ENCODE results near the gene AKIP1.
"Not testable (repeated sequence)": the region's sequence is repeated elsewhere in the genome, so short reads cannot be mapped to it uniquely, and the experiment has no call there.

Gene AKIP1

DNA sequence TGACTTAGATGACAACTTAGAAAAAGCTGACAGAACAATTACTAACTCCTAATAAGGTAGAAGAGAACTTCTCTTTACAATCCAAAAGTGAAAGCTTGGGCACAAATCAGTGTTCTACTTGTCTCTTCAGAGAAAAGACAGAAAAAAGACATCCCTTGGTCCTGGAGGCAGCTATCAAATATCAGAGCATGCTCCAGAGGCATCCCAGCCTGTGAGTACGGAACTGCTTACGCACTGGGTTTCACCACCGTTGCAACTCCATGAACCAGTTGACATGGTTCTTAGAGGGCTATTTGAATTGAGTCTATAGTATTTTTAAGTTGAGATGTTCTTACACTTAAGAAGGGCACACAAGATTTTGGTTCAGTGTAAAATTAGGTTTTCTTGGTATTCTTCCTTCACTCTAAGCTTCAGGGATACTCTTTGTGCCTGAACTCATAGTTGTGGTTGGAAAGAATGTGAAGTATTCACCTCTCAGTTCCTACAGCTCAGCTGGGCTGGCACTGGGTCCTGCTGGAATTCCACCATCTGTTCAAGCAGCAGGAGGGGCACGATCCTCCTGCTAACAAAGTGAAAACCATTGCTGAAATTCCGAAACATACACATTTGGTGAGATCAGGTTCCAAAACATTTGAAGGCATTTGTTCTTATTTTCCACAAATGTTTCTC lies 6.3 kb downstream of the AKIP1 start:
- DNase-seq: peak; percentile 97

DNA sequence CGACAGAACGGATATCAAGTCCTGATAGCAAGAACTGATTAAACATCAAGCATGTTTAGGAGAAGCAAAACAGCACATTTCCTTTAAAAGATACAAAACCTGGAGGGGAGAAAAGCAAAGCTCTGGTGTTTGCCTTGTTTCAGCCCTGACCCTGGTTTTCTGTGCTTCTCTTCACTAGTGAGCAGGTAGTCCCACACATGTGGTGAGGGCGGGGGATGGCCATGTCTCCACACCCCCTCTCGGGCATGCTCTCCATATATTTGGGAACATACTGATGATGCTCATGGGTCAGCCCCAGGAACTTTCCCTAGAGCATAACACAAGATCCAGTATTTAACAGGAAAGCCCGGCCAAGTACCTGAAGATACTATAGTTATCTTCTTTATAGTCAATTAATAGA lies 11.7 kb downstream of the AKIP1 start:
- no peak for DNase-seq

DNA sequence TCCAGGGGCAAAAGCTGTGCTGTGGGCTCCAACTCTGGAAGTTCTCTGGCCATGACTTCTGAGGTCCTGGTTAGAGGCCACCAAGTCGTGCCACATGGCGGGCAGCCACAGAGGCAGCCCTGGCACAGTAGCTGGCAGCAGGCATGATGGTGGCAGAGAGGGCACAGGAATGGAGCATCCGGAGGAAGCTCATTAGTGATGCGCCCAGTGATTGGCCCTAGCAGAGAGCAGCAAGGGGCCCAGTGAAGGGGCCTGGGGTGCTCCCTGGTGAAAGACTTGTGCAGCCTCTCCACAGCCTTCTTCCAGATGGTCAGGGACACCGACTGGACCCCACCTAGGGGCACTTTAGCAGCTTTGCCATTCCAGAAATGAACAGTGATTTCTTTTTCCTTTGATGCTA lies 14.7 kb downstream of the AKIP1 start:
- DNase-seq: no peak

DNA sequence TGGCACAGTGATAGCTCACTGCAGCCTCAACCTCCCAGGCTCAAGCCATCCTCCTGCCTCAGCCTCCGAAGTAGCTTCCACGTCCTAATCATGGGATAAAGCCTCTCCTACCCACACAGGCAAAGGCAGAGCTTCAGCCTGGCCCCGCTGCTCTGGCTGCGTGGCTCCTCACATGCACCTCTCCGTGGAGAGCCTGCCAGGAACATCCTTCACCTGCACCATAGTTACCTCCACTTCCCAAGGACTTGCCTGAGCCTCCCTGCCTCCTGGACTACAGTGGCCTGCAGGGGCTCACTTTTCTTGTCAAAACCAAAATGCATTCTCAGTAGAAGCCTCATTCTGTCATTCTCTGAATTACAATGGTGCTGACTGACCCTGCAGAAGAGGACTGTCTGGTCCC lies 15.2 kb downstream of the AKIP1 start:
- DNase-seq: no peak

DNA sequence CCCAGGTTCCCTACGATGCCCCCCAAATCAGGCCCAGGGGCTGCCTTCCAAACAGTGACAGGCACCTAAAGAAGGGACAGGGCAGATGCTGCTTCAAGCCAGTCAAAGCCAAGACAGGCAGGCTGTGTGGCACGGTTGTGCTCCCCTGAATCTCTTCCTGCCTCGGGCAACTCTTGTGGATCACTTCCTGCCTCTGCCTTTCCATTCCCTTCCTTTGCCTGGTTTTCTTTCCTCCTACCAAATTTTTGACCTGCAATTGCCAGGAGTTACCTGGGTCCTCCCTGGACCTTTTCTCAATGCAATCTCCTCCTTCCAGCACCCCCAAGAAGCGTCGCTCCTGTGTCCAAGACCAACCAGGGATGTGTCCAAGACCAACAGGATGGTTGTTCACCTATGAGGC lies 16.2 kb downstream of the AKIP1 start:
- DNase-seq: no peak

DNA sequence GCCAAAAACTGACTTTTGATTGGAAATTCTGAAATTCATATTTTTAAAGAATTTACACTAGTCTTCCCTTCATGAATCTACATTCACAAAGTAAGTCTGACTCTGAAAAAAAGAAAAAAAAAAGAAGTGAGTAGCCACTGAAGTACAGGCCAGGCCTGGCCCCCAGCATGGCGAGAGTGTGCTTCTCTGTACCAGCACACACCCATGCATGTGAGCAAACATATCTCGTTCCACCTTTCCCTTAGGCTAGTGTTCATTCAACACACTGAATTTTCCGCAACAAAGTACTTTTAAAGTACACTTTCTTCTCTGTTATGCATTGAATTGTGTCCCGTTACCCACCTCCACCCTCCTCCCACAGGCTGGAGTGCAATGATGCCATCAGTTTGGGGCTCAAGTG lies 17.2 kb downstream of the AKIP1 start:
- DNase-seq: no peak

DNA sequence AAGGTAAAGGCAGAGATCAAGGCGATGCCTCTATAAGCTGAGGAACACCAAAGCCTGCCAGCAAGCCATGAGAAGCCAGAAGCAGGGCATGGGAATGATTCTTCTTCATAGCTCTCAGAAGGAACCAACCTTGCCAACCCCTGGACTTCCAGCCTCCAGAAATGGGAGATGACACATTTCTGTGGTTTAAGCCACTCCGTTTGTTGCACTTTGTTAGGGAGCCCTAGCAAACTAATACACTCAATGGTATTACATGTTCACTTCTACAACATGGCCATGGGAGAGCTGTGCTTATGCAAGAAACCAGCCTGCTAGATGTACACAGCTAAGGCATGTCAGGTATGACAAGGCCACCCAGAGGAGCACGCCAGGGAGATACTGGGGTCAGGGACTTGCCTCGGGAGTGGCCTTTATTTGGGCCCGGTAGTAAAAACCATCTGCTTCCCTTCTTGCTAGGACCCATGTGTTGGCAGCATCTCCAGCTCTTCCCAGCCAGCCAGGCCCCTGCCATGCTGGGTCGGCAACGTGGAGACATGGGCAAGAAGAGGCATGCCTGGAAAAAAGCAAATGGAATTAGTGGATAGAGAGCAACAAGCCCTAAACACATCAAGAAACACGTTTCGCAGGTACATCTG lies 18.1 kb downstream of the AKIP1 start:
- DNase-seq: peak; percentile 28

DNA sequence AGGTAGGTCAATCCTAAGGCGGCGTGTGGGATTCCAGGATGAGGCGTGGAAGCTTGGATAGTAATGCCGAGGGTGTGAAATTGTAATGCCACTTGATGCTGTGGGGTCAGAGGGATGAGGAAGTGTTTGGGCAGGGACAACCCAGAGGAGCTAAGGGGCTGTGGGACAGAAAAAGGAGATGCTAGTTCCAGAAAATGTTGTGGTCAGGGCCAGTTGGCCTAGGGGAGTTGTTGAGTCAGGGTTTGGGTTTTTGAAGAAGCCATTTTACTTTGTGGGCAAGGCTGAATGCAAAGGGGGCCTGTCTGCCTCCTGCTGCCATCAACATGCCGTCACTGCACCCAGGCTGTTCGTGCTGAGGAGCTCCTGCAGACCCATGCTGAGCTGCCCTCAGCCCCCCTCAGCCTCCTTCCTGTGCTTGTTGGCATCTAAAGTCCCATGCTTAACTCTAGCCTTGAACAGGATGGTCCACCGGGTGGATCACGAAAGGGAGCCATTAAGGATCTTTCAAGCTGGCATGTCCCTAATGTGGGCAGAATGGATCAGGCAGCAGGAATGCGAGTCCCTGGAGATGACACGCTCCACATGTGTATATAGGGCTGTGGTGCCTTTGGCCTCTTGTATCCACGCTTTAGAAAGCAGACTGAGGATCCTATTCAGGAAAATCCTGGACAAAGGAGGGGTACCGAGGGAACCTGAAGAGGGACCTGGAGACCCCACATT lies 19.6 kb downstream of the AKIP1 start:
- peak; percentile 57 for DNase-seq

DNA sequence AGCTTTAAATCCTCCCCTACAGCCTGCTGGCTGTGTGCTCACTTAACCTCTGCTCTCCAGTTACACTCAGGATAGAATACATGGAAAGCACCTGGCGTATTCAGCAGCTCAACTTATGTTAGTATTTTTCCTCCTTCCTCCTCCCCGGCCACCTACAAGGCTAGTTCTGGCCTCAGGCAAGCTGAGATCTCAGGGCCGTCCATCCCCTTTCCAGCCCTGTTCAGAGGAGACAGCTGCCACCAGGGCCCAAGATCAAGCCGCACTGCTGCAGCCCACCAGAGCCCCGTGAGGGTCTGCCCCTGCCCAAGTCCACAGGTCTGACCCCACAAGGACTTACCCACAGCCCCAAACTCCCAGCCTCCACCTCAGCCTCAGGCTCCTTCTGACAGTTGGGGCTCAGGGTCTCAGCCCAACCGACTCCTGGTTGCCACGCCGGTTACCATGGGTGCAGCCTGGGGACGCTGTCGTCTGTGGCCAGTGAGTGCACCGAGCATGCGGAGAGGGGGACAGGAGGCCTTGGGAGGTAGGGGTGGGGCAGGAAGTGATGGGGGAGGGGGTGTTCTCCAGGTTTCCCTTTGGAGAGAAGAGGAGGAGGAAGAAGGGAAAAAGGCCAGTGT lies 21.7 kb downstream of the AKIP1 start, which contains the start of gene C11orf16:
Gene C11orf16 (minus strand): TSS at position 384 of the 617 bp plus-strand sequence. CDS start 639 bp downstream, outside the sequence.
- DNase-seq: no peak

DNA sequence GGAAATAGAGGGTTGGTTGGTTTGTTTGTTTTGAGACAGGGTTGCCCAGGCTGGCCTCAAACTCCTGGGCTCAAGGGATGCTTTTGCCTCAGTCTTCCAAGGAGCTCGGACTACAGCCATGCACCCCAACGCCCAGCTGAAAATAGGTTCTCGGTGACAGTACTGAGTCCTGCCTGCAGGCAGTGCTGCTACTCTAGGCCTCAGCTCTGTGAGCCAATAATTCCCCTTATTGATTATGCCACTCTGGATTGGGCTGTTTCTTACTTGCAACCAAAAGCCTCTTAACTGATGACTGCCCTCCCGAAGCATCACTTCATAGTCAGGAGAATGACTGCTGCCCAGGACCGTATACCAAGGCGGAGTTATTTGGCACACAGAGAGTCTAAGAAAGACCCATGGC lies 22.9 kb downstream of the AKIP1 start:
- no peak for DNase-seq

DNA sequence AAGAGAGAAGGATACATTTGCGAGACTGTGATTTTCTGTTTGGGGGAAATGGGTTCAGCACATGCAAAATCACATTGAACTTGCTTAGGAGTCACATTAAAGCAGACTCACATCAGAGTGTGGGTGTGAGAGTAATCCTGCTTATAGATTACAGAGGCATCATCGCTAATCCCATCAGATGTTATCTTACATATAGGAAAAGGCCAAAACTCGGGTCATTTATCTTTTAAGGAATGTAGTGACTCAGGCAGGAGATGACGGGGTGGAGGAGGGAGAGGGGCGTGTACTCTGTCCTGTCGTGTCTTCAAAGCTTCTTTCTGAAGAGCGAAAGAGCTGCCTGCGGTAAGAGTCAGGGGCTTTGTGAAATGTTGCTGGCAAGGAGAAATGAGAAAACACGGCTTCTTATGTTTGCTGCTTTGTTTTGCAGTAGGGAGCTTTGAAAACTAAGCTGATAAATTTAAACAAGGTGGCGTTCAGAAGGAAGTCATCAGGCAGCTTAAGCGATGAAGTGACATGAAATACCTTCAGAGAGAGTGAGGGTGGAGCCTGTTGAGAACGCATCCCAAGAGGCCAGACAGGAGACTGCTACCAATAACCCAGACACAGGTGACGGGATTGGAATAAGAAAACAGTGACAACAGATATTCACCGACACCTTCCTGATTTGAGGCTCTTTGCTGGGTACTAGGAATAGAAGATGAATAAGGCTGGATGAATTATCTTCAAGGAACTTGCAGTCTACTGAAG lies 23.9 kb downstream of the AKIP1 start:
- peak; percentile 78 for DNase-seq

DNA sequence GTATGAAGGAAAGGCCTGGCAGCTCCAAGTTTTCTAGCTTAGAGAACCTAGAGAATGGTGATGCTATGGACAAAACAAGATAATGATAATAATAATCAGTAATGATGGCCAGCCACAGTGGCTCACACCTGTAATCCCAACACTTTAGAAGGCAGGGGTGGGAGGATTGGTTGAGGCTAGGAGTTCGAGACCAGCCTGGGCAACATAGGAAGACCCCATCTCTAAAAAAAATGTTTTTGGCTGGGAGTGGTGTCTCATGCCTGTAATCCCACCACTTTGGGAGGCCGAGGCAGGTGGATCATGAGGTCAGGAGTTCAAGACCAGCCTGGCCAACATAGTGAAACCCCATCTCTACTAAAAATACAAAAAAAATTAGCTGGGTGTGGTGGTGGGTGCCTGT lies 24.8 kb downstream of the AKIP1 start:
- not testable (repeated sequence) for DNase-seq

DNA sequence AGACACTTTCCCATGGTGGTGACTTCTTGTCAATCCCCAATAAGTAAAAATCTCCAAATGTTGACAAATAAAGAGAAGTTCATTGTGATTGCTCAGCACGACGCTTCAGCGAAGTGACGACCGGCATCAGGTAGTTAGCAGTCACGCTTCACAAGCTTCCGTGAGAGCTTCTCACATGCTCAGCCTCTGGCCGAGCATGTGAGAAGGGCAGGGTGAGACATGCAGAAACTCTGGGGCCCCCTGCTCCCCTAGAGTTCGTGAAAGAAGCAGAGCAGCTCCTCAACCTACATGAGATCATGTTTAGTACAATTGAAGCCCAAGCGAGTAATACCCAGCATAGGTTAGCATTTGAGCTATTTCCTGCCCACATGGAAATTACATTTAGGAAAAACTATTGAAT lies 26.2 kb downstream of the AKIP1 start:
- DNase-seq: no peak

DNA sequence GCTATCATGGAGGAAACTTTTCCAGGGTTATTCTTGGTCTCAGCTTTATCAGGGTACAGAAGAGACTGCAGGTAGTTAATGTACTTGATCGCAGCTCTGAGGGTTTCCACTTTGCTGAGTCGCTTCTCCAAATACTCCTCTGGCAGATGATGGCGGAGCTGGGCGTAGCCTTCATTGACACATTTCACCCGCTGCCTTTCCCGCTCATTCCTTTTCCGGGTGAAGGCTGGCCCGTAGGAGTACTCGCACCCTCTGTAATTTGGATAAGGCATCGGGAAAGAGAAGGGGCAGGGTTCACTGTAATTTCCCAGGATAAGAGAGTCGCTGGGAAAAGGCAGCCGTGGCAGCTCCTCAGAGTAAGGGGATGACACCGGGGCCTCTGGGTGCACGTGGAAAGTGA lies 26.7 kb downstream of the AKIP1 start:
- DNase-seq: no peak

DNA sequence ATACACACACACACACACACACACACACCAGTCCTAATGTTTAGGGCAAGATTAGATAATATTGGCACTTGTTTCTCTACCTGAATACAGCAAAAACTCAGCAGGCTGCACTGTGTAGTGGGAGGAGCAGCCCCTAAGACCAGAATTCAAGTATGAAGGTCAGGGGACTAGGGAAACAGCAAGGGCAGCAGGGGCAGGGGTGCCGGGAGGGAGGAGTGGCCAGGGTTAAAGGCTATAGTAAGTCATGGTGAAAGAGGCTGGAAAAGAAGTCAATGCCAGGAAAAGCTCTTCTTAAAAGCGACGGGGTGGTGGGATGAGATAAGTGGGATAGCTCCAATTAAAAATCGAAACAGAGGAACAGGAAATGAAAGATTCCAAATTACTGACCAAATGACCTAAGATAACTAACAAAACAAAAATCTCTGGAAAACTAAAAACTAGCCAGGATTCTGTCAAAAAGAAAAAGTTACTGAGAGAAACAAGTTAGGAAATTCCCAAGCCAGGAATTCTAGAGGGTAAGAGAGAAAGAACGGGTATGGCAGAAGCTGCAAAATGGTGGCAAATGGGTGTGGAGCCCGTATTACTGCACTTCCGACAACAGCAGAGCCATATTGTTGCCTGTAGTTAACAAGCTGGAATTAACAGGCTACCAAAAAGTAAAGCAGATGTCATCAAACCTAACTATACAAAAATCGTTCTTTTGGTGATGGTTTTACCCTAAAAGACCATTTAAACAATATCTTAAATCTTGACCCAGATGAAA lies 30.5 kb downstream of the AKIP1 start:
- no peak for DNase-seq

DNA sequence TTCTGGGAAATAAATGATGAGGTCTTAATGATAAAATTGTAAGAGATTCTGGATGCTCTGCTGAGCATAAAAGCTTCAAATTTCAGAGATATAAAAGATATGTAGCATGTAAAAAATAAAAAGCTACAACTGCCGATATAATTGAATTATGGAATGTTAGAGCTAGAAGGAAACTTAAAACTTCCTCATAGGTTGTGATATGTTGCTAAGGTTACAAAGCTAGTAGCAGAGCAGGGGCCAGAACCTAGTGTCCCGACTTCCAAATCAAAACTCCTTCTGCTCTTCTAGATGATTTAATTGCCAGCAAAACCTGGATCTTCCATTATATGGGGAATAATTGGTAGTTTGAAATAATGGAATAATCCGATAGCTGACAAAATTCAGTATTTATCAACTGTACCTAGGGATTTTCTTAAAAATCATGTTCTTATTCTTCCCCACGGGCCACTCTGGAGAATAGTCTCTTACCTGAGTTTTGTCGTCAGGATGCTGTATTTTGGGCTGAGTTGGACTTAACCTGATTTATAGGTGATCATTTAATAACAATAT lies 31.6 kb downstream of the AKIP1 start, which contains the start of gene ASCL3:
Gene ASCL3 (minus strand): TSS at position 499 of the 549 bp plus-strand sequence. CDS start 4,855 bp downstream, outside the sequence.
- no peak for DNase-seq

DNA sequence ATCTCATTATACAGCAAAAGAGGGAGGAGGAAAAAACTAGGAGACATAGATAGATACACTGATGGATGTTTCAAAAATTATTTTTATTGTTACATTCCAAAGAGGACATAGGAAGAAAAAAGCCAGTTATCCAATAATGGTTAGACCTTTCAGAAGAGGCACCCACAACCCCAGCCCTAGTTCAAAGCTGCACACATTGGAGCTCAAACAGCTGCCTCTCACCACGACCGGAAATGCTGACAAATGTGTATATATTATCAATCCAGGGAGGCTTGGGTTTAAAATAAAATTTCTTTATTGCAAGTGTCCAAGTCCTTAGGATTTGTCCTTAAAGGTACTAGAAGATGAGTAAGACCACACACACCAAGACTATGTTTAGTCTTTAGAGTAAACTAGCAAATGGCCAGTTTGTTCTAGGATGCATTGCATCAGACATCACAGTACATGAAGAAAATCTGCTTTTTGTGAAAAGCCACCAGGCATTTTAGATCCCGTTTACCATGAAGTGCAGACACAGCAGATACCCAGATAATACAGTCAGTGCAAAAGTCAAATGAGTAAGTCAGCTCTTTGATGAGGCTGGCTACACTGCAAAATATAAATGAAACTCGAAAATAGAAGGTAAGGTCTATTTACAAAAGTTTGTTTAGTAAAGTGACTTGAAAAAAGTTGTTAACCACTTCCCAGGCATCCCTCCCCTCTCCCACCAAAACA lies 36.4 kb downstream of the AKIP1 start:
- no peak for DNase-seq

DNA sequence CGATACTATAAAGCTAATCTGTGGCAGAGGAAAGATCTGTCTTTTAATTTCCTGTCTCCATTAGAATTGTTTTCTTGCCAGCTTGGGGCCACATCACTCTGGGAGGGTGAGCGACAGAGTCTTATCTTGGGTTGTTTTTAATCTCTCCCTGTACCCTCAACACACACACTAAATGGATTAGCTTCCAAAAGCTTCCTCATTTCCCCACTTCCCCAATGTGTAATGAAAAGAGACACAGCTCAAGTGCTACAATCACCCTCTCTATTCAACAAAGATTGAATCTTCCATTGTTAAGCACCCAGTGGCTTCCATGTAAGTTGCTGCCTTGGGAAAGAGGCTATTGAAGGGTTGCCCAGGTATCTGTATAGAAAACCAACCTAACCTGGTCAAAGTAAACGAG lies 37.9 kb downstream of the AKIP1 start:
- DNase-seq: no peak

DNA sequence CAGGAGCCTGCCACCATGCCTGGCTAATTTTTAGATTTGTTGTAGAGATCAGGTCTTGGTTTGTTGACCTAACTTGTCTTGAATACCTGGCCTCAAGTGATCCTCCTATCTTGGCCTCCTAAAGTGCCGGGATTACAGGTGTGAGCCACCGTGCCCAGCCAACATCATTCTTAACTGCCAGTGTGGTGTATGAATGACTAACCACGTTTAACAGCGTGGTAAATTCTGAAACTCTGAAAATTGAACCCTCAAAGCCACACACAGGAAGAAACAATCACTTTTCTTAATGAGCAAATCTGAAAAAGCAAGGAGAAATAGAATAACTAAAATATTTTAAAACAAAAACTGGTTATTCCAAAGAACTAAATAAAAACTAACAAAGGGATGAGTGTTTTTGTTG lies 45.9 kb downstream of the AKIP1 start:
- DNase-seq: no peak

DNA sequence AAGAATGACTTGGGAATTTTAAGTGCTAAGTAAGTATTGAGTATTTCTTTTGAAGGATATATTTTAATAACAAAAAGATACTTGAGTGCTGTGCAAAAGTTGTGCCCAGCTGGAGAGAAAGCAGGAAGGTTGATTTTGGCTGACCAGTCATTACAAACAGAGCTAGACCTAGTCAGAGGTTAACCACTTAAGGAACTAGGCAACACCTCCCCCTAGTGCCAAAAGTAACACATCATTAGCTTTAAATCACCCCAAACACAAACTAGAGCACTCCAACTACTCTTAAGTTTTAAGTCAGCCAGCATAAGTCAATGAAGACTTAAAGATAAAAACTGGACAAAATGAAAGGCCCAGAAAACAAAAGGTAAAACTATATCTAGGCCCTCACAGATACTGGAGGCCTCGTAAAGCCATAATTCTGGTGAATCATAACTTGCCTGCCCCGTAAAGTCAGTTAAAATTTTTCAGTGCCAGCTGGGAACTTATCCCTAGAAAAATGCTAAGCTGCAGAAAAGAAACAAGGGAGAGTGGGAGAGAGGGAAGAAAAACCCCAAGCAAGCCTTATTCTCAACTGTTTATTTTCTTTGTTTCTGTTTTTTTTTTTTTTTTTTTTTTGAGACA lies 48.7 kb downstream of the AKIP1 start:
- DNase-seq: peak; percentile 81
